NCI-H510A (cell line): ENCODE data around the gene TTLL12.

ENCODE experiments used
- DNase-seq: peaks from one replicate; lab custom pipeline; 2025; lab: John Stamatoyannopoulos, UW

The TTLL12 gene

DNA sequence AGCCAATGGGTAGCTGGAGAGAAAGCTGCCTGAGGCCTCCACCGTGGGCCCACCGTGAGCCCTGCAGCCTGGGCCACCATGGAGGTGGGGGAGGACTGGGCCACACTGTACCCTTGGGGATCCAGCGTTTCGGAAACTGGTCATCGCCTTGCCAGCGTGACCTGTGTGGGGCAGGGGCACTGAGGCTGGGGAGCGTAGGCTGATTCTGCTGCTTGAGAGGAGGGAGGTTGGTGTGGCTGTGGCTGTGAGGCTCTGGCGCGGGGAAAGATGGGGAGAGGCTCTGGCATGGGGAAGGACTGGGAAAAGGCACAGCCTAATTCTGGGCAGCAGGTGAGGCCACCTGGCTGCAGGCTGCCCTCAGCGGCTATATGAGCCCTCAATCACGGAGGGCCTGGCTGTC, 12.6 kb upstream of the TTLL12 start:
- DNase-seq = no peak

DNA sequence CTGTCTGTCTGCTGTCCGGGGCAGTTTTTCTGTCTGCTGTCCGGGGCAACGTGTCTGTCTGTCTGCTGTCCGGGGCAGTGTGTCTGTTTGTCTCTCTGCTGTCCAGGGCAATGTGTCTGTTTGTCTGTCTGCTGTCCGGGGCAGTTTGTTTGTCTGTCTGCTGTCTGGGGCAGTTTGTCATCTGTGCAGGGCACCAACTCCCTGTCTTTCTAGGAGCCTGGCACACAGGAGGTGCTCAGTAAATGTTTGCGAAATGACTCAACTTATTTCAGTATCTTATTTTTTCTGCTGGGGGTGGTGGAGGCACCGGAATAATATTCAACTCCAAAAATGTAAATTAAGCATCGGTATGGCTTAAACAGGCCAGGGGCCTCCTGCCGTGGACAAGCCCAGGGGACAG, 12.0 kb upstream of the TTLL12 start:
- DNase-seq = no peak

DNA sequence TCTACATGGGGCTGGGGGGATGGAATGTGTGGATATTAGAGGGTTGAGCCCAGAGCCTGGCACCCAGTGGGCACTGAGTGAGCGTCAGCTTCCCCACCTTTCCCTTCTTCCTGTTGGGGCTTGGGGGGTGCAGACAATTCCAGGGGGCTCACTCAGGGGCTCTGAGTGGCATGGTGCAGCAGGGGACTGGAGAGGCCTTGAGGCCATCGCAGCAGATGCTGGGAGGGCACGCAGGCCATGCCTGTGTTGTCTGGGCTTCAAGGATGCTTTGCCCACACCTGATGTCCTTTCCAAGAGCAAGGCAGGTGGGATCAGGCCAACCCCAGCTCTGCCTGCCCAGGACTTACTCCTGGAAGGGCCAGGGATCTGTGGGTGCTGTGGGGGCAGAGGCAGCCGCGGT, 11.2 kb upstream of the TTLL12 start:
- DNase-seq = no peak

DNA sequence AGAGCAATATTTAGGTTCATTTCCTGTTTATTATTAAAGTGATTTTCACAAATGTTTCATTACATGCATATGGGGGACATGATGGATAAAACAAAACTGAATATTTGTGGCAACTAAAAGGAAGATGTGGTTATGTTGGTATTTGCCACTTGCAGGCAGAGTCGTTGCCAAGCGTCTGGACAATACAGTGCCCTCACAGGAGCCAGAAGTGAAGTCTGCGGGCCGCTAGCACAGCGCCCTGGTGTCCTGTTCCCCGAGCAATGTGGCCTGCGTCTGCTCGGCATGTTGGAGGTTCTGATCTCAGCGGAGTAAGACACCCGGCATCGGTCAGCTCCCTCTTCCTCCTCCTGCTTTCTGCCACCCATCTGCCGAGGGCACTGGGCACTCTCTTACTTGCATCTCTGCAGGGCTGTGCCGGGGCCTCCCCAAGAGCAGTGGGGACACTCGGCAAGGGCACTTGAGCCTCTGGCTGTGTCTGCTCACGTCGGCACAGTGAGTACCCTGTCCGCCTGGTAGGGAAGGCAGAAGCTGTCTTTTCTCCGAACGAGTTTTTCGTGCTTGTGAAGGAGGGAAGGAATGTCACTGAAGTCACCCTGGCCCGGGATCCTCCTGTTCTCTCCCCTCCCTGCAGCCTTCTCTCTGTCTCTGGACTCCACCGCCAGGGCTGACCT, 10.5 kb upstream of the TTLL12 start:
- DNase-seq = no peak

DNA sequence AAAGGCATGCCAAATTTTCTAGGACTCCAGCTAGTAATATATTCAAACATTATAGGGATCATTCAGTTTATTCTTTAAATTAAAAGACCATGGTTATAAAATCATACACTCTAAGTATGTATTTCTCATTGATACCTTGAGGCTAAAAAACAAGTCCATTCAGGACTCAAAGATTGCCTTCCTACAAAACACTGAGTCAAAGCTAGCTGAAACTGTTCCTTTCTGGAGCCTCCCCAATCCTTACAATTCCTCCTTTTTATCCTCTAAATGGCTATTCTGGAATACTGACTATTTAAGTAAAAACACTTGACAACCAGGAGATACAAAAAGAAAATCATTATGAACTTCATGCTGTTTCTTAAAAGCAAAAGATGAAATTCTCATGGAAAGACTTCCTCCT, 4.9 kb upstream of the TTLL12 start:
- DNase-seq = no peak

DNA sequence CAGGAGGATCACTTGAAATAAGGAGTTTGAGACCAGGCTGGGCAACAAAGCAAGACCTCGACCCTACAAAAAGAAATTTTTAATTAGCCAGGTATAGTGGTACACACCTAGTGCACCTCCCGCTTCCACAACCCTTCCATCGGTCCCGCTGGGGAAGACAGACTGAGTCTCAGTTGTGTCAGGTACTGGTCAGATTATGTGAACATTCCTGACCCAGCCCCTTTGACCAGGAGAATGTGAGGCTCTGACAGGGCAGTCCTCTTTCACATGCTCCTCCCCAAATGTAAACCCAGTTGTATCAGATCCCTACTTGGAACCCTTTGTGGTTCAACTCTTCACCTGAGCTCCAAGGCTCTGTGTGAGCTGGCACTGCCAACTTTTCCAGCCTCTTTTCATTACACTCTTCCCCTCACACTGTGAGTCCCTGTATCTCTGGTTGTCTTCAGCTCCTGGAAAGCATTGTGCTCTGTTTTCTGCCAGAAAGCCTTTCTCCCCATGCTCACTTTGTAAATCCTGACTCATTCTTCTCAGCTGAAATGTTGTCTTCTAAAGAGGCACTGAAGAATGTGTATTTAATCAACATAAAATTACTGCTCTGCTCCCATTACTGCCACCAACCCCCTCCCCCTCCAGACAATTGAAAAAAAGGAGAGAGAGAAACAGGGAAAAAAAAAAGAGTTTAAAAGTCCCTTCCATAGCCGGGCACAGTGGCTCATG, 2.1 kb upstream of the TTLL12 start:
- DNase-seq = no peak

DNA sequence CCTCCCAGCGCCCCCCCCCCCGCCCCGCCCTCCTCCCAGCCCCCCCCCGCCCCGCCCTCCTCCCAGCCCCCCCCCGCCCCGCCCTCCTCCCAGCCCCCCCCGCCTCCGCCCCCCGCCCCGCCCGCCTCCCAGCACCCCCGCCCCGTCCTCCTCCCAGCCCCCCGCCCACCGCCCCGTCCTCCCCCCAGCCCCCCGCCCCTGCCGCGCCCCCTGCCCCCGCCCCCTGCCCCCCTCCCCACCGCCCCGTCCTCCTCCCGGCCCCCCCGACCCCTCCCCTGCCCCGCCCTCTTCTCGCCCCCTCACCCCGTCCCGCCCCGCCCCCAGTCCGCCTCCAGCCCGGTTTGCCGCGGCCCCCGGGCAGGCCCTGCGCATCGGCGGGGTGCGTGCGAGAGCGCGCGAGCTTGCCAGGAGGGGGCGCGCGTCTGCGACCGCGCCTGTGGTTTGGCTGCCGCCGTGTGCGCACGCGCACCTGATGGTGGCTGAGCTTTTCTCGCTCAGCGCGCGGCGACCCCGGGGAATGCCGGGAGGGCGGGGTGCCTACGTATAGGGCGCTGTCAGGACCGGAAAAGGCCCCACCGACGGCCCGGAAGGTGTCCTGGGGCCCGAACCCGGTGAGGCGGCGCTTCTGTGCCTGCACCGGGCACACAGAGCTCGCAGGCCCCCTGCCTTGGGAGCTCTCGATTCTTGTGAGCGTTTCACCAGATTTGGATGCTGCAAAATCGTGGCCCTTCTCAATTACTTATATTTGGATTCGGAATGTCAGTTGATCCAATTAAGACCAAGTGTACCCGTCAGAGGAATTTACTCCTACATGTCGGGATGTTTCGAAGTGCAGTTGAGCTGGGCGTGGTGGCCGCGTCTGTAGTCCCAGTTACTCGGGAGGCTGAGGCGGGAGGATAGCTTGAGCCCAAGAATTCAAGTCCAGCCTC, 501 bp upstream of the TTLL12 start:
- DNase-seq = peak; percentile 75

DNA sequence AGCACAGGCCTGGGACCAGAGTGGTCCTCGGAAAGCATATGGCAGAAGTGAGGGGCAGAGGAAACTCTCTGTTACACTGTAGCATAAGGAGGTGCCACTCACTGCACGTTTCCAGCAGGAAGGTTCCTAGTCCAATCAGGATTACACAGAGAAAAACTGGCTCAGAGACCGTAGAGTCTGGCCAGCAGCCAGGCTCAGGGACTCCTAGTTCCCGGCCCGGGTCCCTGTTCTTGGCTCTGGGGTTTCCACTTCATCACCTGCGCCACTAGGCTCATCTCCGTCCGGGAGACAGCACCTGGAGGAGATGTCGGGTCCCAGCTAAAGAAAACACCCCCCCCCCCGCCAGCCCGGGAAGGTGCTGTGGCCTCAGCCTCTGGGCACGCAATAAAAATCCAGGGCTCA, 1.1 kb downstream of the TTLL12 start:
- no peak for DNase-seq

DNA sequence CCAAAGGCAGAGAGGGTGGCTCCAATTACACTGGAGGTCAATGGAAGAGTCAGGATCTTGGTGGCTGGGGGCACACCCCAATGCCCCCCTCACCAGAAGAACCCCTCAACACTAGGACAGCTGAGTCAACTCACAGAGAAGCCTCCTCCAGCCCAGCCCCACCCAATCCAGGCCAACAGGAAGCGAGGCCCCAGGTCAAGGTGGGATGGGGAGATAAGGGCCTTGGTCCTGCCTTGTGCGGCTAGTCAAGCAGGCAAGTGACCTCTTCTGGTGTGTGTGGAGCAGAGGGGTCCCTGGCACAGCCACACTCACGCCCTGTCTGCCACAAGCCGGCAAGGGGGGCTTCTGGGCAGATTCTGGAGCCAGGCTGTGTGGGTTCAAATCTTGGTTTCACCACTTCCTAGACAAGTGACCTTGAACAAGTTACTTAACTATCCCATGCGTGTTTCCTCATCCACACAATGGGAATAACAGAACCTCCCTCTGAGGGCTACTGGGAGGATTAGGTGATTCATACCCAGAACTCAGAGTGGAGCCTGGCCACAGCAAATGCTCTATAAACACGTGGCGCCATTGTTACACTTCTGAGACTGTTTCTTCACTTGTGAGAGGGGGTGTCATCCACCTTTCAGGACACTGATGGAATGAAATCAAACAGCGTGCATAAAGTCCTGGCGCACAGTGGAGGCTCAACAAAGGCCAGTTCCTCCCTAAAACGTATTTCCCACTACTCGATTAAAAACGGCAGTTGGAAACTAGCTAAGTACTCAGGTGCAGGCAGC, 3.2 kb downstream of the TTLL12 start:
- no peak for DNase-seq

DNA sequence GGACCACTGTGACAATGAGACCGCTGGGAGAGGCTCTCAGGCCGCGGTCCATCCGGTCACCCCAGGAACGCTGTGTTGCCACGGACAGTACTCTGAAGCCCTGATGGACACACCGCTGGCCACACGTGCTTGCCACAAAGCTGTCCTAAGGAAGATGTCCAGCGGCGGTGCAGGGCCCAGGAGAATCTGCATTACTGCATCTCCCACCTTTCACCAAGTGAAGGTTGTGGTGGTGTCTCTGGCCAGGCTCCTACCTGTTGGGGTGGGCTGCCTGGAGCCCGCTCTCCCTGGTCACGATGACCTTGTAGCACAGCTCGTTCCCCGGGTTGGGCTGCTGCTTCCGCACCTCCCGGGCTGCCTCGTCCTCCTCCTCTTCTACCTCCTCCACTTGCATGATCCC, 4.2 kb downstream of the TTLL12 start:
- no peak for DNase-seq

DNA sequence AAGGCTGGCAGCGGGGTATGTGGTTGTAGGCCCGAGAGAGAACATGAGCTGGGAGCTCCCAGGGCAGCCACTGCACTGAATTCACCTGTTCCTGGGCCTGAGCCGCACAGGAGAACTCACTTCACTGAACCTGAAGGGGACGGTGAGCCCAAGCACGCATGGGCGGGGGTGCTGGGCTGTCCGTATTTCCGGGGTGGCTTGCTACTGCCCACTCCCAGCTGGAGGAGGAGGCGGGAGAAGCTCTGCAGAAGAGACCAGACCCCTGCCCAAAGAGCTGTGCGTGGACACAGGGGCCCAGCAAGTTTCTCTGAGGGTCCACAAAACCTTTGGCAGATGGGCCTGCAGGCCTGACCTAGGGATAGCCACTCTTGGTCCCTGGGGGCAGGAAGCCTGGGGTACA, 4.8 kb downstream of the TTLL12 start:
- no peak for DNase-seq

DNA sequence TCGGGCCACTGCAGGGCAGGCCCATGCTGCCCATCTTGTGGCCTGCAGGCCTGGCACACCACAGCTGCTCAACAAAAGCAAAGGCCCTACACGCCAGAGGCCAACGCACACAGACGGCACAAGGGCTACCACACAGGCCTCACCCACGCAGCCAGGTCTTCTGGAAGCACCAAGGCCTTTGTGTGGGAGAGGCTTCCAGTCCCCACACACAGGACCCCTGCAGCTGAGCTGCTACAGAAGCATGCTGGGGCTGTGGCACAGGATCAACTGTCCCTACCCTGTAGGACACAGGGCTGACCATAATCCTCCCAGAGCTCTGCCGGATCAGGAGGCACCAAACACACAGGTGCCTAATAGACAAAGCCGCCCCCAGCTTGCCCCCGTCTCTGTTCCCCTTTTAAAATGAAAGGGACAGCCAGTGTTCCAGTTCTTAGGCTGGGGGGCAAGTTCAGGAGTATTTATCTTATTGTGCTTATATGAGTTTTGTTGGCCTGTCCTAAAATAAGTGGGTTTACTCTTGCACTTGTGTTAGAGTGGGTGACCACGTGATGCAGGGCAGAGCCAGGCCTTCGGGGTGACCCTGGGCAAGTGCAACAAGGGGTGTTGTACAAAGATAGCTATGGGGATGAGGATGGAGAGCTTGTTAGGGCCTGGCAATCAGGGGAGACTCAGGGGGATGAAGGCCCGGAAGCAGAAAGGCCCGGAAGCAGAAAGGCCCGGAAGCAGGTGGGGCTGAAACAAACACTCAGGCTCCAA, 5.4 kb downstream of the TTLL12 start:
- DNase-seq = no peak

DNA sequence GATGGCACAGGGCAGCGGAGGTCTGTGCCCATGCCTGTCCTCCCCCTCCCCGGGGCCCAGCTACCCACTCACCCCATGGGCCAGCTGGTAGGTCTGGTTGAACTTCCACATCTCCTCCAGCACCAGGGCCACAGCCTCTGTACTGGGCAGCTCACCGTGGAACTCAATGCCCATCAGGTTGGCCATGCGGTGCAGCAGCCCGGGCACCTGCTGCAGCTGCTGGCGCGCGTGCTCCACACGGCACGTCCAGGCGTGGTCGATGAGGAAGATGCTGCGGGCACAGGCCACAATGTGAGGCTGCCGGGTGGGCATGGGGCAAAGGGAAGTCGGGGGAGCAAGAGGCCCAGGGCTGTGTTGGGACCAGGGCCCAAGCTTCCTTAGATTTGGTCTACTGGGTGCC, 6.3 kb downstream of the TTLL12 start:
- DNase-seq = no peak

DNA sequence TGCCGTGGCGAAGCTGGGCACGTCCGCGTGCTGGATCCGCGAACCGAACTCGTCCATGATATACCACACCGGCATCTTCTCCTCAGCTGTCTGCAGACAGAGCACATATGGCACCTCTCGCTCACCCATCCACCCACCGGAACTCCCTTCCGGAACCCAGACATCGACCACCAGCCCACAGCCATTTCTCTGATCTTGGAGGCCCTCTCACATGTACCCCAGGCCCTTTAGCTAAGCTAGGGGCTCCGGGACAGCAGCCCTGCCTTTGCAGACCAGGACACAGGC, 7.1 kb downstream of the TTLL12 start:
- DNase-seq = no peak

DNA sequence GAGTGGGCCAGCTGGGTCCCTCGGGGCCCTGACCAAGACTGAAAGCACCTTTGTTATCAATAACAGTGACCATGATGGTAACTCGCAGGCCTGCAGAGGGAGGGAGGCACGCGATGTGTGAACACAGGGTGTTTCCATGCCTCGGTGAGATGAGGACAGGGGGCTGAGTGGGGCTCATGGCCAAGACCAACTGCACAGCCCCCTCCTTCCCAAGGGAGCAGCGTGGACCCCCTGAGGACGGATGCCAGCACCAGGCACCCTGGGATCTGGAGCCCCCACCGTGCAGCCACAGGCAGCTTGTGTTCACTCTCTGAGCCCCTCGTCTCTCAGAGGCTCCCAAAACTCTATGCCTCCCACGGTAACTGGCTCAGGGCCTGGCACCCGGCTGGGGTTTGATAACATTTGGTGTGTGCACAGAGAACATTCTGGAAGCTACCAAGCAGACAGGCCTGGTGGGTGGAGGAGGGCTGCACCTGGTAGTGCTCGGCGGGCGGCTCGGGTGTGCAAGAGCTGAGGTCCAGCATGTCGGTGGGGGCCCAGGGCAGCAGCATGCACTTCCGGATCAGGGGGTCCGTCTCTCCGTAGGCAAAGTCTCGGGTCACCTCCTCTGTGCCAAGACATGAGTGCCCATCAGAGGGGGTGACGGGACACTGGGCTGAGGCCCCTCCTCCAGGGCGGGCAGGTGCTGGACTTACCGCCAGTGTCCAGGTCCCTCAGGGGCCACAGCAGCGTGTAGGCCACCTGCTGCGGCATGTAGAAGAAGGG, 7.6 kb downstream of the TTLL12 start:
- DNase-seq = no peak

DNA sequence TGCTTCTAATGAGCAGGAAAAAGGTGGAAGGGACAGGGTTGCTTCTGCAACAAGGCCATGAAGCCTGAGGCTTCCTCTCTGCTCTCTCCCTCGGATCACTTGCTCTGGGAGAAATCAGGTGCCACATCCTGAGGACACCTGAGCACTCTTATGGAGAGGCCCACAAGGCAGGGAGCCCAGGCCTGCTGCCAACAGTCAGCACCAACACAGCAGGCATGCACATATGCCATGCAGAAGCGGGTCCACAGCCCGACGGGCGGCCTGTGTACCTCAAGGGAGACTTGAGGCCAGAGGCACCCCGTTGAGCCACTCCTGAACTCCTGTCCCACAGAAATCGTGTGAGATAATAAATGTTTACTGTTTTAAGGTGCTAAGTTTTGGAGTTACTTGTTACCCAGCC, 9.5 kb downstream of the TTLL12 start:
- DNase-seq = no peak

DNA sequence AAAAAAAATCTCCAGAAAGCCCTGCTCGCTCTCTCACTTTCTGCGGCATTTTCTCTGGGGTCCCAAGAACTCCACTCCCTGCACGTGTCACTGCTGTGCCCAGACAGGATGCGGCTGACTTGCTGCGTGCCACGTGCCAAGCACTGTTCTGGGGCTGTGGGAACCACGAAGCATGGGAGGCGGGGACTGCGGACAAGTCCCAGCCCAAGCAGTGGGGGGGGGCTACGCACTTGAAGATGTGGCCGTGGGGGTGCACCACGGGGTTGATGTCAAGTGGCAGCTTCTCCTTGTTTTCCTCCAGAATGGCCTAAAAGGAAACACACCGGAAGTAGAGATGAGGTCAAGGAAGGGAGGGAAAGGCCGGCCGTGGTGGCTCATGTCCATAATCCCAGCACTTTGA, 10.8 kb downstream of the TTLL12 start:
- DNase-seq = no peak

DNA sequence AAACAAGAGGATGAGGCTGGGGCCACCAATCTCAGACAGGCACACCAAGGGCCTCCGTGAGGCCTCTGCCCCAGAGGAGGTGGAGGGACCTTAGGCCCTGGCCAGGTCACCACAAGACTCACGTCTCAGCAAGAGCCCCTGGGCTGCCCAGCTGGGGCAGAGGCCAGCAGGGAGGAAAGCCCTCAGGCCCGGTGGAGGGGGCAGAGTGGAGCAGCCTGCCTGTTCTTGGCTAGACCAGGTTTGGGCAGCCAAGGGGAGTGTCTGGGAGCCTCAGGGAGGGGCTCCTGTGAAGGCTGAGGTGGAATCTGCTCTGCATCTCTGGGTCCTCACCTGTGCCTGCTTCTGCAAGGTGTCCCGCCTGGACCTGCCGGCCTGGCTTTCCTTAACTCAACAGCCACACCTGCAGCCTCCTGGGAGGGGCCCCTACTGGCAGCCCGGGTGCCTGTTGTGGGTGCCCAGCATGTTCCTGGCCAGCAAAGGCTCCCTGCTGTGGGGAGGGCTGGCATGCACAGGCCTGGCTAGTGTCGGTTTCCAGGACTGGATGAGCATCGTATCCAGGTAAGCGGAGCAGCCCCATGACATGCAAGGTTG, 11.9 kb downstream of the TTLL12 start:
- no peak for DNase-seq

DNA sequence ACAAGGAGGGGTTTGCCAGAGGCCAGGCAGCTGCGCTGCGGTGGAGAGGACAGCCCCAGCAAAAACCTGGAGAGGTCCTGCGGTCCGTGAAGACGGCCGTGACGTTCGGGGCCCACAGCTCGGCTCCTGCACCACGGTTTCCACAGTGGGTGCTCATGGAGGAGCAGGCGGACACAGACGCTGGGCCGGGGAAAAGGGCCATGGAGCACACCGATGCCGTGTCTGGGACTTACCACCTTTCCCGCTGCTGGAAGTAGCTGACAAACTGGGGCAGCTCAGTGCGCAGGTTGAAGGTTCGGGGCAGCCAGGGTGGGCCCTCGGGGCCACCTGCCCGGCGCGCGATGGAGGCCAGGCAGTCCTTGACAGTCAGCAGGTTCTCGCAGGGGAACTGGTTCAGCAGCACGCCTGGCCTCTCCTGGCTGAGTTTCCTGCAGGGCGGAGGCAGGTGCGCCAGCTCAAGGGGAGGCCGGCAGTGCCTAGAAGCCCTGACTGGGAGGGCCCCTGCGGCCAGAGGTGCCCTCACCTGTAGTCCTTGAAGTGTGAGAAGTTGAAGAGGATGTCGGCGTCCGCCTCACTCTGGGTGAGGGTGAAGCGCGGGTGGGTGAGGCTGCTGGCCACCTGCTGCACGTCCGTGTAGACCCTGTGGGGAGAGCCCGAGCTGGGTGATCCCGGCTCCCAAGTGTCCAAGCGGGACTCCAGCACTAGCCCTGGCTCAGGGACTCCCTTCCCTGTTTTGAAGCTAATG, 12.8 kb downstream of the TTLL12 start:
- DNase-seq = peak; percentile 75

DNA sequence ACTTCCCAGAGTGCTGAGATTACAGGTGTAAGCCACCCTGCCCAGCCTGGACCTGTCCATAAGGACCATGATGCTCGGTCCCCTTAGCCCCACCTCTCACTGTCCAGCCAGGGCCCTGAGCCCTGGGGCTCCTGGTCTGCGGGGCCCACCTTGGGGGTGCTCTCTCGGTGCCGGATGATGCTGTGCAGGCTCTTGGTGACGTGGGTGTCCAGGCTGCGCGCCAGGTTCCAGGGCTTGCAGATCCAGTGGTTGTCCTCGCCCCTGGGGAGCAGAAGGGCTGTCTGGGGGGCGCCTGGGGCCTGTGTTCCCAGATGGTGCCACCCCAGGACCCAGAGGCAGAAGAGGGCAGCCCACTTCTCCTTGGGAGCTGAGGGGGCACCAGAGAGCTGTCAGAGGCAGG, 13.4 kb downstream of the TTLL12 start:
- no peak for DNase-seq
